Osteocyte (in vitro differentiated cells): ENCODE data around the gene DEAF1. TPM values are rescaled to one million over a fixed set of nuclear protein-coding genes. Genes with fewer than 3 reads are reported as not detected.

ENCODE experiments used
- DNase-seq: peaks from one replicate; pipeline ENCODE4 v3.0.0; 2021; ENCODE audit warnings: mixed read lengths; ENCODE audit not compliant: unreplicated experiment; ENCODE audit errors: extremely low spot score
- H3K27ac Mint-ChIP-seq: one replicate; pipeline ENCODE4 v1.8.0; 2021; ENCODE audit warnings: mild to moderate bottlenecking, mixed read lengths; ENCODE audit not compliant: unreplicated experiment
- H3K27me3 Mint-ChIP-seq: one replicate; pipeline ENCODE4 v1.8.0; 2021; ENCODE audit warnings: mixed read lengths; ENCODE audit not compliant: unreplicated experiment
- H3K36me3 Mint-ChIP-seq: one replicate; pipeline ENCODE4 v1.8.0; 2021; ENCODE audit warnings: mixed read lengths; ENCODE audit not compliant: unreplicated experiment
- H3K4me1 Mint-ChIP-seq: one replicate; pipeline ENCODE4 v1.8.0; 2021; ENCODE audit warnings: mixed read lengths; ENCODE audit not compliant: unreplicated experiment
- H3K4me3 Mint-ChIP-seq: one replicate; pipeline ENCODE4 v1.8.0; 2021; ENCODE audit warnings: mild to moderate bottlenecking, moderate library complexity, mixed read lengths; ENCODE audit not compliant: unreplicated experiment
- H3K9me3 Mint-ChIP-seq: one replicate; pipeline ENCODE4 v1.8.0; 2021; ENCODE audit warnings: mixed read lengths; ENCODE audit not compliant: unreplicated experiment
- CTCF ChIP-seq: fragments of 200-600 bp; sonication (generic); IDR thresholded peaks from 2 replicates; pipeline ENCODE4 v1.5.0; 2021; ENCODE audit warnings: antibody characterized with exemption, mild to moderate bottlenecking, moderate library complexity
- total RNA-seq: library from RNA; stranded (reverse); gene quantifications from 2 replicates; pipeline ENCODE4 v1.2.1, GENCODE V29; 2021

DEAF1 gene
- total RNA-seq, 1 donor from 2014 or later = 113 TPM

GRCh38 chr11:726278-727220 lies 31.5 kb upstream of the DEAF1 start:
- no peak for TF ChIP-seq CTCF
- H3K4me3 Mint-ChIP-seq = no peak overlapping the region
- no peaks in the 10 kb centered on the region for H3K27me3 Mint-ChIP-seq
- peaks cover 16% of the 10 kb centered on the region for H3K4me1 Mint-ChIP-seq
- no peak for DNase-seq
- peak overlapping the region; percentile 23 for H3K27ac Mint-ChIP-seq
- no peaks in the 10 kb centered on the region for H3K9me3 Mint-ChIP-seq
- no peaks in the 10 kb centered on the region for H3K36me3 Mint-ChIP-seq

GRCh38 chr11:725624-726202 lies 30.7 kb upstream of the DEAF1 start:
- no peaks in the 10 kb centered on the region for H3K27me3 Mint-ChIP-seq

GRCh38 chr11:724778-725386 lies 29.9 kb upstream of the DEAF1 start:
- H3K4me3 Mint-ChIP-seq = no peak overlapping the region
- no peak overlapping the region for H3K27ac Mint-ChIP-seq
- H3K9me3 Mint-ChIP-seq = no peaks in the 10 kb centered on the region
- H3K36me3 Mint-ChIP-seq = no peaks in the 10 kb centered on the region
- no peak for DNase-seq
- H3K27me3 Mint-ChIP-seq = no peaks in the 10 kb centered on the region
- H3K4me1 Mint-ChIP-seq = peaks cover 20% of the 10 kb centered on the region
- TF ChIP-seq CTCF = no peak

More at GRCh38 chr11:725624-726202, 30.7 kb upstream of the DEAF1 start:
- Mint-ChIP-seq H3K27ac (no peak overlapping the region), H3K4me1 (peaks cover 16% of the 10 kb centered on the region), H3K4me3 (no peak overlapping the region), H3K9me3 (no peaks in the 10 kb centered on the region), H3K36me3 (no peaks in the 10 kb centered on the region)
- TF ChIP-seq CTCF = no peak
- no peak for DNase-seq

- H3K9me3 Mint-ChIP-seq = no peaks in the 10 kb centered on the region
- no peaks in the 10 kb centered on the region for H3K36me3 Mint-ChIP-seq
- no peak for TF ChIP-seq CTCF
- peaks cover 26% of the 10 kb centered on the region for H3K4me1 Mint-ChIP-seq
- DNase-seq = no peak
- H3K27me3 Mint-ChIP-seq = no peaks in the 10 kb centered on the region
- H3K27ac Mint-ChIP-seq = no peak overlapping the region
- no peak overlapping the region for H3K4me3 Mint-ChIP-seq
Observed at GRCh38 chr11:724049-724777, 29.2 kb upstream of the DEAF1 start.
